GM19099 (cell line): ENCODE results near the gene TADA1.

ENCODE experiments used
- POLR2A ChIP-seq: IDR thresholded peaks from 3 replicates; pipeline ENCODE4 v1.6.1; 2011; ENCODE audit warnings: low read depth; ENCODE audit not compliant: insufficient read length; ENCODE audit errors: extremely low read depth

TADA1 gene

GRCh38 chr1:166905900-166906299 lies 29.8 kb upstream of the TADA1 start:
- TF ChIP-seq POLR2A = no peak

GRCh38 chr1:166905136-166905535 lies 29.1 kb upstream of the TADA1 start:
- TF ChIP-seq POLR2A = no peak

- TF ChIP-seq POLR2A = no peak
Measured at GRCh38 chr1:166903232-166903631, 27.2 kb upstream of the TADA1 start.

GRCh38 chr1:166902279-166902678 lies 26.2 kb upstream of the TADA1 start:
- no peak for TF ChIP-seq POLR2A

- TF ChIP-seq POLR2A = no peak
Measured at GRCh38 chr1:166900987-166901386, 24.9 kb upstream of the TADA1 start.

- no peak for TF ChIP-seq POLR2A
Measured at GRCh38 chr1:166899769-166900168, 23.7 kb upstream of the TADA1 start.

GRCh38 chr1:166895766-166896165 lies 19.7 kb upstream of the TADA1 start:
- no peak for TF ChIP-seq POLR2A

GRCh38 chr1:166889776-166890175 lies 13.7 kb upstream of the TADA1 start:
- no peak for TF ChIP-seq POLR2A

GRCh38 chr1:166888373-166889111 lies 12.5 kb upstream of the TADA1 start:
- no peak for TF ChIP-seq POLR2A

- TF ChIP-seq POLR2A = no peak
Measured at GRCh38 chr1:166884971-166885370, 8.9 kb upstream of the TADA1 start.

- TF ChIP-seq POLR2A = no peak
Measured at GRCh38 chr1:166884040-166884642, 8.1 kb upstream of the TADA1 start.

GRCh38 chr1:166882893-166883292 lies 6.8 kb upstream of the TADA1 start:
- TF ChIP-seq POLR2A = no peak

GRCh38 chr1:166876540-166876838 lies 425 bp upstream of the TADA1 start:
- no peak for TF ChIP-seq POLR2A

- TF ChIP-seq POLR2A = no peak
Measured at GRCh38 chr1:166875302-166875733, 746 bp downstream of the TADA1 start.

- no peak for TF ChIP-seq POLR2A
Measured at GRCh38 chr1:166874464-166874863, 1.6 kb downstream of the TADA1 start.

GRCh38 chr1:166870584-166870983 lies 5.5 kb downstream of the TADA1 start:
- no peak for TF ChIP-seq POLR2A
